Measurements from ENCODE around the gene PRL.

Gene PRL

DNA sequence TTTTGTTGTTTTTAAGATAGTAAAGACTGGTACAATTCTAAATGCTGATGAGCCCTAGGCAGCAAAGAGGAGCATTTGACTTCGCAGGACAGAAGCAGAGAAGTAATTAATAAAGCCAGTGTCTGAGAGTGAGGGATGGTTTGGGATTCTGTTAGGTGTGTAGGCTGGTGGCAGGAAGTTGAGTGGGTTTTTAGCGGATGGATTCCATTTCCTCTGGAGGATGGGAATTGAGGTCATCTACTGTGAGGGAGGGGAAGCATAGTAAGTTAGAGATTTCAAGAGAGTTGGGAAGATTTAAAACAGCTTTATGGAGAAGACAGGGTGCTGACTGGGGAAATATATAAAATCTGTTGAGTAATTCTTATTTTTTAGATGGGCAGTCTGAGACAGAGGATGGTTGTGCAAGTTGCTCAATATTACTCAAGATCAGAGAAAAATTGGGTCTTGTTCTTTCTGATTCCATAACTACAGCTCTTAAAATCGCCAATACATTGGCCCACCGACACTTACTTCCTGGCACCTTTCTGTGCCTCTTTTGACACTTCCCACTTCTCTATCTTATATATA is 48.8 kb downstream of the PRL start:
- H3K27ac ChIP-seq = no peak overlapping the region
- TF ChIP-seq ZFX (IDR thresholded peaks at IDR 0.05; ENCODE audit: borderline replicate concordance) = no peak
- TF ChIP-seq, protein P1, sequence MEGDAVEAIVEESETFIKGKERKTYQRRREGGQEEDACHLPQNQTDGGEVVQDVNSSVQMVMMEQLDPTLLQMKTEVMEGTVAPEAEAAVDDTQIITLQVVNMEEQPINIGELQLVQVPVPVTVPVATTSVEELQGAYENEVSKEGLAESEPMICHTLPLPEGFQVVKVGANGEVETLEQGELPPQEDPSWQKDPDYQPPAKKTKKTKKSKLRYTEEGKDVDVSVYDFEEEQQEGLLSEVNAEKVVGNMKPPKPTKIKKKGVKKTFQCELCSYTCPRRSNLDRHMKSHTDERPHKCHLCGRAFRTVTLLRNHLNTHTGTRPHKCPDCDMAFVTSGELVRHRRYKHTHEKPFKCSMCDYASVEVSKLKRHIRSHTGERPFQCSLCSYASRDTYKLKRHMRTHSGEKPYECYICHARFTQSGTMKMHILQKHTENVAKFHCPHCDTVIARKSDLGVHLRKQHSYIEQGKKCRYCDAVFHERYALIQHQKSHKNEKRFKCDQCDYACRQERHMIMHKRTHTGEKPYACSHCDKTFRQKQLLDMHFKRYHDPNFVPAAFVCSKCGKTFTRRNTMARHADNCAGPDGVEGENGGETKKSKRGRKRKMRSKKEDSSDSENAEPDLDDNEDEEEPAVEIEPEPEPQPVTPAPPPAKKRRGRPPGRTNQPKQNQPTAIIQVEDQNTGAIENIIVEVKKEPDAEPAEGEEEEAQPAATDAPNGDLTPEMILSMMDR (IDR thresholded peaks at IDR 0.05) = no peak

GRCh38 chr6:22240025-22240424 is 56.8 kb downstream of the PRL start:
- H3K27ac ChIP-seq = no peak overlapping the region
- no peak for TF ChIP-seq ZFX (IDR thresholded peaks at IDR 0.05; ENCODE audit: borderline replicate concordance)
- TF ChIP-seq, protein P1 (IDR thresholded peaks at IDR 0.05) = no peak

- TF ChIP-seq, protein P1 (IDR thresholded peaks at IDR 0.05) = no peak
- no peak for TF ChIP-seq ZFX (IDR thresholded peaks at IDR 0.05; ENCODE audit: borderline replicate concordance)
- H3K27ac ChIP-seq = no peak overlapping the region
These were observed 57.4 kb downstream of the PRL start for GRCh38 chr6:22239261-22239921.

GRCh38 chr6:22238861-22239260 is 58.0 kb downstream of the PRL start:
- no peak for TF ChIP-seq ZFX (IDR thresholded peaks at IDR 0.05; ENCODE audit: borderline replicate concordance)
- TF ChIP-seq, protein P1 (IDR thresholded peaks at IDR 0.05) = no peak
- H3K27ac ChIP-seq = no peak overlapping the region

DNA sequence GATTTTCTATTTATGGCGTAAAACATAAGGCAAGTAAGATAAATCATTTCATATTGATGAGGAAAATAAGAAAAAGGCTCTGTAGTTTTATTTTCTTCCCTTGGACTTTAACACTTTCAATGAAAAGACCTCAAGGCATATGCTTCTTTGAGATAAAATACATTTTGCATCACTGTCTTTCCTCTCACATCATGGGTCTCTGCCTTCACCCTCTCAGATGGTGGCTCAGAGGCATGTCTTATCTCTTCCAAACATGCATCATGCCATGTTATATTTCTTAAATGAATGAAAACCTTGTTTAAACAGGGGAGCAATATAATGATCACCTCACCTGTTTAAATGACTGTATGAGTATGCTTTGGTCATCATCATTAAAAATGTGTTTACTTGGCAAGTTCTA is 59.3 kb downstream of the PRL start:
- no peak overlapping the region for H3K27ac ChIP-seq
- TF ChIP-seq, protein P1 (IDR thresholded peaks at IDR 0.05) = no peak

Data from 22Rv1 (cell line).